Peyer's patch (tissue), 4 donors: ENCODE measurements around the gene CFAP97D2. TPM values are rescaled to one million over a fixed set of nuclear protein-coding genes. Genes with fewer than 3 reads are reported as not detected.
A peak's percentile ranks its signal among the peaks of the same experiment; 100 is the strongest.
"Not testable (repeated sequence)": the region's sequence is repeated elsewhere in the genome, so short reads cannot be mapped to it uniquely, and the experiment has no call there.

ENCODE experiments used
- DNase-seq, 3 donors: peaks; one replicate each; pipeline ENCODE4 v3.0.0-alpha.2; 2017 to 2019
- H3K27ac ChIP-seq, 4 donors: fragments of 200-600 bp; sonication (generic); one replicate each; pipeline ENCODE4 v1.5.1; 2016 to 2019
- H3K27me3 ChIP-seq, 2 donors: fragments of 200-600 bp; sonication (generic); one replicate each; pipeline ENCODE4 v1.5.1; 2019
- H3K36me3 ChIP-seq, 3 donors: fragments of 200-600 bp; sonication (generic); one replicate each; pipeline ENCODE4 v1.5.1; 2016 to 2019
- H3K4me1 ChIP-seq, 4 donors: fragments of 200-600 bp; sonication (generic); one replicate each; pipeline ENCODE4 v1.5.1; 2016 to 2019
- H3K4me3 ChIP-seq, 4 donors: fragments of 200-600 bp; sonication (generic); 1 replicate in 3 of 4; 2 replicates in 1 of 4; pipeline ENCODE4 v1.5.1; 2016 to 2019; ENCODE audit warnings: mild to moderate bottlenecking in 1 of 4
- H3K9me3 ChIP-seq, 4 donors: fragments of 200-600 bp; sonication (generic); one replicate each; pipeline ENCODE4 v1.5.1; 2016 to 2019; ENCODE audit warnings: mild to moderate bottlenecking in 1 of 4
- POLR2A ChIP-seq, 2 donors: fragments of 450-650 bp; IDR thresholded peaks; one replicate each; pipeline ENCODE4 v1.5.1; 2017; ENCODE audit warnings: antibody characterized with exemption in 2 of 2, mild to moderate bottlenecking in 2 of 2, moderate library complexity in 2 of 2
- total RNA-seq, 4 donors: library from RNA; depleted of rRNA; stranded (reverse); fragments of >200 nt; gene quantifications; one replicate each; pipeline ENCODE4 v1.1.0, GENCODE V29; 2016
- TF ChIP-seq, protein P1 (sequence below), 6 experiments: fragments of 450-650 bp in 4 of 6; fragments of 200-600 bp in 2 of 6; sonication (generic) in 1 of 6; IDR thresholded peaks; one replicate each; pipeline ENCODE4 v1.5.1; 2017 to 2019; ENCODE audit warnings: antibody characterized with exemption in 6 of 6, mild to moderate bottlenecking in 3 of 6, moderate library complexity in 1 of 6

The CFAP97D2 gene
- total RNA-seq, 4 donors from 2014 or later: not detected

GRCh38 chr13:114154476-114154875 is 24.6 kb upstream of the CFAP97D2 start:
- H3K27ac ChIP-seq: no peak overlapping the region
- H3K36me3 ChIP-seq: no peaks in the 10 kb centered on the region
- no peaks in the 10 kb centered on the region for H3K9me3 ChIP-seq
- DNase-seq: peak in 1 of 3 donors; percentile 16
- no peak overlapping the region for H3K4me3 ChIP-seq
- peaks cover 0 to 3% (median 0%) of the 10 kb centered on the region in 4 donors for H3K4me1 ChIP-seq
- no peaks in the 10 kb centered on the region for H3K27me3 ChIP-seq
- TF ChIP-seq, protein P1, sequence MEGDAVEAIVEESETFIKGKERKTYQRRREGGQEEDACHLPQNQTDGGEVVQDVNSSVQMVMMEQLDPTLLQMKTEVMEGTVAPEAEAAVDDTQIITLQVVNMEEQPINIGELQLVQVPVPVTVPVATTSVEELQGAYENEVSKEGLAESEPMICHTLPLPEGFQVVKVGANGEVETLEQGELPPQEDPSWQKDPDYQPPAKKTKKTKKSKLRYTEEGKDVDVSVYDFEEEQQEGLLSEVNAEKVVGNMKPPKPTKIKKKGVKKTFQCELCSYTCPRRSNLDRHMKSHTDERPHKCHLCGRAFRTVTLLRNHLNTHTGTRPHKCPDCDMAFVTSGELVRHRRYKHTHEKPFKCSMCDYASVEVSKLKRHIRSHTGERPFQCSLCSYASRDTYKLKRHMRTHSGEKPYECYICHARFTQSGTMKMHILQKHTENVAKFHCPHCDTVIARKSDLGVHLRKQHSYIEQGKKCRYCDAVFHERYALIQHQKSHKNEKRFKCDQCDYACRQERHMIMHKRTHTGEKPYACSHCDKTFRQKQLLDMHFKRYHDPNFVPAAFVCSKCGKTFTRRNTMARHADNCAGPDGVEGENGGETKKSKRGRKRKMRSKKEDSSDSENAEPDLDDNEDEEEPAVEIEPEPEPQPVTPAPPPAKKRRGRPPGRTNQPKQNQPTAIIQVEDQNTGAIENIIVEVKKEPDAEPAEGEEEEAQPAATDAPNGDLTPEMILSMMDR (IDR thresholded peaks at IDR 0.05): no peak
- no peak for TF ChIP-seq POLR2A (IDR thresholded peaks at IDR 0.05)

GRCh38 chr13:114155320-114155719 is 23.7 kb upstream of the CFAP97D2 start:
- peaks cover 0 to 3% (median 0%) of the 10 kb centered on the region in 4 donors for H3K4me1 ChIP-seq
- TF ChIP-seq, protein P1 (IDR thresholded peaks at IDR 0.05): no peak
- no peak for TF ChIP-seq POLR2A (IDR thresholded peaks at IDR 0.05)
- H3K4me3 ChIP-seq: no peak overlapping the region
- no peaks in the 10 kb centered on the region for H3K27me3 ChIP-seq
- H3K36me3 ChIP-seq: no peaks in the 10 kb centered on the region
- H3K27ac ChIP-seq: no peak overlapping the region
- no peaks in the 10 kb centered on the region for H3K9me3 ChIP-seq
- no peak for DNase-seq

DNA sequence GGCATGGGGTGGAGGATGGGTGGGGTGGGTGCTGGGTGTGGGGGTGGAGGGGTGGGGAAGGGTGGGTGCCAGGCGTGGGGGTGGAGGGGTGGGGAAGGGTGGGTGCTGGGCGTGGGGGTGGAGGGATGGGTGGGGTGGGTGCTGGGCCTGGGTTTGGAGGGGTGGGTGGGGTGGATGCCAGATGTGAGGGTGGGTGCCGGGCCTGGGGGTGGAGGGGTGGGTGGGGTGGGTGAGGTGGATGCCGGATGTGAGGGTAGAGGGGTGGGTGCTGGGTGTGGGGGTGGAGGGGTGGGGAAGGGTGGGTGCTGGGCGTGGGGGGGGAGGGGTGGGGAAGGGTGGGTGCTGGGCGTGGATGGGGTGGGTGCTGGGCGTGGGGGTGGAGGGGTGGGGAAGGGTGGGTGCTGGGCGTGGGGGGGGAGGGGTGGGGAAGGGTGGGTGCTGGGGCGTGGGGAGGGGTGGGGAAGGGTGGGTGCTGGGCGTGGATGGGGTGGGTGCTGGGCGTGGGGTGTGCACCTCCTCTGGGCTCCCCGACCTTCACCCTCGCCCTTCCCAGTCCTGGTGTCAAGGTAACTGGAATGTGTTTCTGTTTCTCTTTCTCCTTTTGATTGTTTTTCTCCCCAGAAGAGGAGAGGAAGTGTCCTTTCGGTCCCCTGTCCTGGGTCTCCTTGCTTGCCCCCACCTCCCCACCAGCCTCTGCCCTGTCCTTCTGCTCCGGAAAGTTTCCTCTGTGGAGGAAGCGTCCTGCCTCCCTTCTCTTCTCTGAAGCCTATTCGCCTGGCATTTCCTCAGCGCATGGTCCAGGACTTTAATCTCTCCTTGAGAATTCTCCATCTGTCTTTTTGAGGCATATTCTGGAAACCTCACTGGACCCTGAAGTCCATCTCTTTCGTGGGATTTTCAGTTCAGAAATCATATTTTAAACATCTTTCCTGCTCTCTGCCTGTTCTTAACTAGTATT is 22.9 kb upstream of the CFAP97D2 start:
- no peak for DNase-seq
- TF ChIP-seq POLR2A (IDR thresholded peaks at IDR 0.05): no peak
- TF ChIP-seq, protein P1 (IDR thresholded peaks at IDR 0.05): no peak
- Histone ChIP-seq H3K4me3 (no peak overlapping the region), H3K27ac (no peak overlapping the region), H3K27me3 (no peaks in the 10 kb centered on the region), H3K4me1 (peaks cover 0 to 3% (median 0%) of the 10 kb centered on the region in 4 donors), H3K9me3 (no peaks in the 10 kb centered on the region), H3K36me3 (no peaks in the 10 kb centered on the region)

DNA sequence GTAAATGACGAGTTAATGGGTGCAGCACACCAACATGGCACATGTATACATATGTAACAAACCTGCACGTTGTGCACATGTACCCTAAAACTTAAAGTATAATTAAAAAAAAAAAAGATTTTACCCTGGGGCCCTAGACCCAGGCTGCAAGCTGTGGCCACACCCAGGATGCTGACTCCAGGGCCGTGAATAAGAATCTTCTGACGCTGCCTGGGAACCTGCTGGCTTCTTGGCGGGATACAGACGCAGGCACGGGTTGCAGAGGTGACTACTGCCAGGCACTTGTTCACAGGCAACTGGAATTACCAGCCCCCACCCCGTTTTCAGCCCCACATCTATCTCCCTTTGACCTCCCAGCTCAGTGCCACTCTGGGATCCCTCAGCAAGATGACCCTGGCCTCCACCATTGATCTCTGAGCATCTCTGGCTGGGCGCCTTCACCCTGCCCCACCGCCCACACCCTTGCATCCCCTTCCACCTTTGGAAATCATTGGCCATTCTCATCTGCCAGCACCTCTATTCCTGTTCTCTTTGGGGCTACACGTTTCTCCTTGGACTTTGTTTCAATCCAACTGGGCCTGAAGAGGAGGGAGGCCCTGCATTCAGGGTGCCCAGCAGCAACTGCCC is 21.1 kb upstream of the CFAP97D2 start:
- no peak for TF ChIP-seq POLR2A (IDR thresholded peaks at IDR 0.05)
- TF ChIP-seq, protein P1 (IDR thresholded peaks at IDR 0.05): no peak
- no peak overlapping the region for H3K4me3 ChIP-seq
- H3K27ac ChIP-seq: no peak overlapping the region
- H3K27me3 ChIP-seq: no peaks in the 10 kb centered on the region
- H3K9me3 ChIP-seq: no peaks in the 10 kb centered on the region
- H3K4me1 ChIP-seq: peaks cover 0 to 11% (median 7%) of the 10 kb centered on the region in 4 donors
- H3K36me3 ChIP-seq: no peaks in the 10 kb centered on the region
- DNase-seq: no peak

GRCh38 chr13:114158869-114159666 is 20.0 kb upstream of the CFAP97D2 start:
- not testable (repeated sequence) for DNase-seq, H3K36me3 ChIP-seq, H3K4me3 ChIP-seq, H3K27ac ChIP-seq, H3K9me3 ChIP-seq, H3K27me3 ChIP-seq
- H3K4me1 ChIP-seq: peaks cover 0 to 11% (median 7%) of the 10 kb centered on the region in 4 donors
